Measurements from ENCODE around the gene TENM4. TPM values are rescaled to one million over a fixed set of nuclear protein-coding genes. Genes with fewer than 3 reads are reported as not detected.
A peak's percentile ranks its signal among the peaks of the same experiment; 100 is the strongest.

TENM4 gene
- polyA plus RNA-seq, 5 donors = 3.1 to 6.2 (median 3.7) TPM

DNA sequence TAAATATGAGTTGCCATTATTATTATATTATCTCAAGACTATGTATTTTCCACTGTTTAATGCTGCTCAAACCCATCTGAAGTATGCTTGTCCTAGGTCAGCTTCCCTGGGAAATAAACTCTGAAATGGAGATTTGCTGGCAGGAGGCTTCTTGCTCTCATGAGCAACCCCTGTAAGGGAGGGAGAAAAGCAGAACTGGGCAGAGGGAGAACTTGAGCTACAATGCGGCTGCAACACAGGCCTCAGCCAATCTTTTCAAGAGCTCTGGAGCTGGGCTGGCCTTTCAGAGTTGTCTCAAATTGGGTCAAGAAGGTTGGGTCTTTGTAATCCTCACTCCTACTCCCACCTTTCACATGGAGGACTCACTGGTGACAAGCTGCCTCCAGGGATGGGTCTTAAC lies 412.6 kb downstream of the TENM4 start:
- no peak for DNase-seq

DNA sequence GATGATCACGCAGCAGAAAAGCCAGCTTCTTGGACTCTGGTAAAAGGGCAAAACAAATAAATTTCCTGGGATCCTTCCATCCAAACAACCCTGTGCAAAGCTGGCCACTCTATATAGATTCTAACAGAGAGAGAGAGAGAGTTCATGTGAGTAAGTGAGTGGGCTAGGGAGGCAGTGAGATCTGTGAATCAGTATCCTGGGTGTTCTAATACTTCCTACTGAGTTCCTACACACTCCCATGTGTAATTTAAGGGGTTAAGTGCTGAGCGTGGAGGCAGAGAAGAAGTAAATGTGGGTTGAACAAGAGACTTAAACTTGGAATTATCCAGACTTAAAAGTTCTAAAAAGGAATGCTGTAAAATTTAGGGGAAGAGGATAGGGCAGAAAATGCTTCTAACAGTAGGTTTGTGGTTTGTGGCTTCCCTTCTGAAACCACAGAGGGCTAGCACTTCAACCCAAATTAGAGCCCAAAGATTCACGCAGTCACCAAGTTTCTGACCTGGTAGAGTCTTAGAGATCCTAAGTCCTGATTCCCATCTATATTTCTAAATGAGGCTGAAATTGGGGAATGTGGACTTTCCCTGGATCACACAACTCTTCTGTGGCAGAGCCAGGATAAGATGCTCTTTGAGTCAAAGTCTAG lies 413.9 kb downstream of the TENM4 start:
- no peak for DNase-seq

DNA sequence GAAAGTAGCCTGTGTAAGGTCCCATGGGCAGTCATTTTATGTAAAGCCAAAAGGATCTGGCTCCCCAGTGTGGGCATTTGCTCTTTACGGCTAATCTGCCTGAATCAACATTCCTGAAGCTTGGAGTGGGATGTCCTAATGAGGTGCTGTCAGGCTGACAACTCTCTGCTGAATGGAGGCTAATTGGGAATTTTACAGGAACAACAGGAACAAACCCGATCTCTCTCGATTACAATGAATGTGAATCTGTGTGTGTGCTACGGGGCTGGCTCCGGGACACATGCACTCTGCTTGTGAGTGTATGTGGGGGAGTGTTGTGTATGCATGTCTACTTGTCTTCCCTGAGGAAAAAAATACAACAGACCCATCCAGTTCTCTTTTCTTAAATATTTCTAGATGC lies 415.2 kb downstream of the TENM4 start:
- no peak for DNase-seq

DNA sequence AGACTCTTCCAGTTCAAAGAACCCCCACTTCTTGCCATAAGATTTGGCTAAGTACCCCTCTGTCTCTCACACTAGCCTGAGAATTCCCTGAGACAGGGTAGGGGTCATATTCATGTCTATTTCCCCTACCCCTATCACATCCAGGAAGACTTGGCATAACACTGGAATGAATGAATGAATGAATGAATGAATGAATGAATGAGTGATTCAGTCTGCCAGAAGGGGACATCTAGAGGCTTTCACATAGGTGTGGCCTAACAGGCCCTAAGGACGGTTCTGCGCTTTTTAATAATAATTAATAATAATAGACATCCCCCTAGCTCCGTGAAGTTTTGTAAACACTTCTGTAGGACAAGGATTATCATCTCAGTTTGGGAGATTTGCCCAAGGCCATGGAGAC lies 415.7 kb downstream of the TENM4 start:
- no peak for DNase-seq

DNA sequence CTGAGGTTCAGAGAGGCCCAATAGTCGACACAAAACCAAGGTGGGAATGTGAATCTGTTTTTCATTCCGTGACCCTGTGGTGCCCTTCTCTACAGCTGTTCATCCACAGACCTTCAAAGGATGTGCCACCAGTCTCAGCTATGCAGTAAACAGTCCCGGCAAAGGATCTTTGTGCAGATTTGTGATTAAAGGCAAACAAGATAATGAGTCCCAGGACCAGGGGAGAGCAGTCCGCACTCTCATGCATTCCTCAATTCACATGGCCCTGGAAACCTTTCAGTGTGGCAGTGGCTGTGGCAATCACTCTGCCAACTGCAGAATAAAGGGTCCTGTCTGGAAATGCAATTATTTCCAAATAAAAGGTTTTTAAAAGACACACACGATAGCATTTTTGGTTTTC lies 418.6 kb downstream of the TENM4 start:
- no peak for DNase-seq

DNA sequence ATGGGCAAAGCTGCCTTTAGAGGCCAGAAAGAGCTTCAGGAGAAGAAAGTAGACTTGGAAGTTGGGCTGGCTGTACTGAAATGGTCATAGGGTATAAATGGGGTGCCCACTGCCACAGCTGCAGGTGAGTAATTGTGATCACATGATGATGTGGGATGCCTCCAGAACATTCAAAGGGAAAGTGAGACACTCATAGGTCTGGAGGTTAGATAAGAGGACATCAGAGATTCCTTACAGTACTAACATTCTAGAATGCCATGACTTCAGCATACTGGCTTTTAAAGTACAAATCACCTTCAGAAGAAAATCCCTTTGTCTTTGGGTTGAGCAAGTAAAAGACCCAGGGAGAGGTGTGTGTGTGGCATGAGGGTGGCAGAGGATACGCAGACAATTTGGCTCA lies 419.2 kb downstream of the TENM4 start:
- DNase-seq = no peak

DNA sequence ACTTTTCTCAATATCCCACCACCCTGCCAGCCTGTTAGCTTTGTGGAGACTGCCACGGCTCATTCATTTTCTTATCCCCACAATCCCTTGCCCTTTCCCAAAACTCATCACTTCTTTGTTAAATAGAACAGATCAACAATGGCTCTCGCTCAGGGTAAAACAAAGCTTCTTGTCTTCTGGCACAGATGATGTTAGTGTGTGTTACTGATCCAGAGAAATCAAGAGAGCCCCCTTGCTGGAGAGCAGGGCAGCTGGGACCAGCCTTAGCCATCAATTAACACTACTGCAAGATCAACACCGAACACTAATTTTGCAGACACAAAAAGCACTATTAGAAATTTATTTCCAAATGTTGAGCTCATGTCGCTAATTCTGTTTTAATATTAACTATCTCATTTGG lies 420.9 kb downstream of the TENM4 start:
- no peak for DNase-seq

DNA sequence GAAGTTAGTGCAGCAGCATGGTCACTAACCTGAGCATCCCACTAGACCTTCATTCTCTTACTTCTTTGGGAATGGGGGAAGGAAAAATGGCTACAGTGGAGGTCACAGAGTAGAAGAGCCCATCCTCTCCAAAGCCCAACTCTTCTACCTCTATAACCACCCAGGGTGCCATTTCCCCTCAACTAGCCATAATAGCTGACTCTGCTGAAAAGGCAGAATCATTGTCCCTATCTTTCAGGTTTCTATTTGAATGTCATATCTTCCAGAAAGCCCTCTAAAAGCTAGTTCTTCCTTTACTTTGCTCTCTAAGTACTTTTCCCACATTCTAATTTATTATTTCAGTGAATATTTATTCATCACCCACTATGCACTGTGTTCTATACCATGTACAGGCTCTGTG lies 421.6 kb downstream of the TENM4 start:
- no peak for DNase-seq

DNA sequence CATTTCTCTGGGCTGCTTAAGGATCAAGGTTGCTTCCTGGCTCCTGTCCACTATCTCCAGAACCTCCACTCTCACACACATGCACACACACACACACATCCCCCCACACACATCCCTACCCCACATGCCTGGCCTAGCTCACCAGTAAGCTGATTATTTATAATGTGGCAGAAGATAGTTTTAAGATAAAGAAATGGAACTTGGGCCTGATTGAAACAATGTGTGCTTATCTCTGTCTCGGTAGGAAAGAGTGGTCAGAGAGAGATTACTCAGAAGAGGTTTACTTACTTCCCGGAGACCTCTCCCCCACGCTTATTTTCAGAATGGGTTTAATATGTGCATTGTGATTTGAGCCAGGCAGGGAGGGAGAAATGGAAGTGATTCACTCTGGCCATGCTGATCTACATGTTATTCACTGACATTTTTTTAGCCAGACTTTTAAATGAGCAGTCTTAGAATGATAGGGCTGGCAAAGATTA lies 422.4 kb downstream of the TENM4 start:
- DNase-seq = peak in 1 of 2 donors; percentile 30

DNA sequence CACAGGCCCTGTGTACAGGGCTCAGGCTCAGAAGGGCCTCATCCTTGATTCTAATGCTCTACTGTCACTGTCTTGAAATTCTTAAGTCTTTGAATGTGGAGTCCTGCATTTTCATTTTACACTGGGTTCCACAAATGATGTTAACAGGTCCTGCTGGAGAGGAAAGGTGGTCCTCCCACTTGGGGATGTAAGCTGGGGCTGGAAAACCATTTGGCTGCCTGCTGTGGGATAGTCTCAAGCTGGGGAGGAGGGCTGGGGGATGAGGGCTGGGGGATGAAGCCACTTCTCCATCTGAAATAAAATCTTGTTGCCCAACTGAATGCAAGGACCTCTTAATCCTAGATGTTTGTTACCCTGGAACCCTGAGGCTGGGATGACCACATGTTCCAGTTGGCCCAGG lies 423.0 kb downstream of the TENM4 start:
- no peak for DNase-seq

DNA sequence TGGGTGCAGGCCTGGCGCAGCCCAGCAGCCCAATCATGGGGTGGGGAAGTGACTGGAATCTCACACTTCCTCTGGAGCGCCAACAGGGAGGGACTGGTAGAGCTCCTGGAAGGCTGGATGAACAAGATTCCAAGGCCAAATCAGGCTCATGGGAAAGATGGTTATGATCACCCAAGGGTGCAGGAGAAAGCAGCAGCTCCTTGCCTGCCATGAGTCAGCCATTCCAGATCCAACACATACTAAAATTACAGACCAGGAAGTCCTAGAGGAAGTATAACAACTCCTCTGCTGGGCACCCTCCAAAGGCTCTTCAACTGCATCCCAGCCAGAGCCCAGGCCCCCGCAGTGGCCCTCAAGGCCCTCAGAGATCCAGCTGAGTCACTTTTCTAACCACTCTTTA lies 427.3 kb downstream of the TENM4 start:
- DNase-seq = no peak

DNA sequence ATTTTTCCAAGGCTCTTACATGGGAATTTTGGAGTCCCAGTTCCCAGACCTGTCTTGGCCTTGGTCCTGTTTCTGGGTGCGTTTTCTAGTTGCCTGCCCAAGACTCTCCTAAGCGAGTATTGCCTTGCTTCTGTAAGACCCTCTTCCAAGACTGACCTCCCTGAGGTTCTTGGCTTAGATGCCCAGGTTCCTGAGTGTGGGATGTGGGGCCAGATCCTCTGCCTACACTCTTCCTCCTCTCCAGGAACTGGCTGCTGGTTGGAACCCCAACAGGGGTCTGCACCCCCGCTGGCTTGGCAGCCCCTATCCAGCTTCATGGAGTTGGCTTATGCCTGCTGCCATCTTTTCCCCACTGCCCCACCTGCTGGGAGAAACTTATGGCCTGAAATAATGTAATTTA lies 429.5 kb downstream of the TENM4 start:
- no peak for DNase-seq

DNA sequence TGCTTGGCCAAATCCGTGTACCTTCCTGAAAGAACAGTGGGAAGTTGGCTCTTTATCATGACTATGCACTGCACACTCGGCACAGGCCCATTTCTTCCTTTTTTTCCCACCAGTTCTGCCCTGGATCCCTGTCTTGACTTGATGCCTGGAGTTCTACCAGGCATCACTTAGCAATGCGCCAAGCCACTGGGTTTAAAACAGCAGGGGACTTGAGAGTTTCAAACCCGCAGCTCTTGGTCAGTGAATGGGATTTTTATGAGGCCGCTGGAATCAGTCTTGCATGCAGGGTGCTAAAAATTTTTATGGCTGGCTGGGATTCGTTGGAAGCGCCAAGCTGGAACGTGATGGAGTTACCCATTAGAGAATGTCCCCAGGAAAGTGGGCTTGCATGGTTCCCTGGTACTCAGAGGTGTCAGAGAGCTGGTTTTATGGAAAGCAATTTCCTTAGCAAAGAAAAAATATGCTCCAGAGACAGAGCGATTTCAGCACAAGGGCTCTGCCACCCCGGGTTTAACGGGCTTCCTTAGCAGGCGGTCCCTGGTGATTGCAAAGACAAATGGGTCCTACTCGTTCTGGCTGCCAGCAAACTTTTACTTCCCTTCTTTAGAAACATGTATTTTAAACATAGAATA lies 432.9 kb downstream of the TENM4 start:
- no peak for DNase-seq

DNA sequence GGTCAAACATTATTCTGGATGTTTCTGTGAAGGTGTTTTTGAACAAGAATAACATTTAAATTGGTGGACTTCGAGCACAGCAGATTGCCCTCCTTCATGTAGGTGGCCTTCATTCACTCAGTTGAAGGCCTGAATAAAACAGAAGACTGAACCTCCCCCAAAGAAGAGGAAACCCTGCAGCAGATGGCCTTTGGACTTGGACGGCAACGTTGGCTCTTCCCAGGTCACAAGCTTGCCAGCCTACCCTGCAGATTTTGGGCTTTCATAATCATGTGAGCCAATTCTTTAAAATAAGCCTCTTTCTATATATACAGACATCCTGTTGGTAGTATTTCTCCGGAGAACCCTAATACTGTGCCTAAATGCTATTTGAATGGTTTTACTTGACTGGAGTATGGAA lies 434.0 kb downstream of the TENM4 start:
- no peak for DNase-seq

DNA sequence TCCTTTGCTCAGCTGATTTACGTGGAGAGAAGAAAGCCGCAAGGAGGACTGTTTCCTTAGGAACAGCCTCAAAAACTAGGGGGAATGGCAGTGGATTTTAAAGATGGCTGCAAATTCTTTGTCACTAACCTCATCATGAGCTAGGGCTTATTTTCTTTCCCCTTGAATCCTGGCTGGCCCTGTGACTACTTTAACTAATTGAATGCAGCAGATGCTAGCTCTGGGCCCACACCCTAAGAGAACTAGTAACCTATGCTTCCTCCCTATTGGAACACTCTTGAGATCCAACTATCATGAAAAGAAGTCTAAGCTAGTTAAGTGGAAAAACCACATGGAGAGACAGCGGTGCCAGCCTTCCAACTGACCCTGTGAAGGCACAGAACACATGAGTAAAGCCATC lies 444.8 kb downstream of the TENM4 start:
- no peak for DNase-seq

DNA sequence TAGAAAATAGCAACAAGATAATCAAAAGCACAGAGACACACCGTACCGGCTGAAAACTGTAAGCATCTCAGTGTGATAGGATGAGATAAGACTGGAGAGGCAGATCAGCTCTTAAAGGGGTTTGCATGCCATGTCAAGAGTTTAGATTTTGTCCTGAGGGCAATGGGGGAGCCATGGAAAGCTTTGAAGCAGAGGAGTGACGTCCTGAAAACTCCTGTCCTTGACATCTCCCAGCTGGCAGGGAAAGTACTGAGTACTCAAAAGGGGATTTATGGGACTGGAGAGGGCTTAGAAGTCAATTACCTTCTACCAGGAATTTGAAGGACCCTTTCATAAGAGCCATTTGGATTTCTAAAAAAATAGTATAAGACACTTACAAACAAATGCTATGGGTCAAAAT lies 445.7 kb downstream of the TENM4 start:
- peak; percentile 17 to 22 for DNase-seq

DNA sequence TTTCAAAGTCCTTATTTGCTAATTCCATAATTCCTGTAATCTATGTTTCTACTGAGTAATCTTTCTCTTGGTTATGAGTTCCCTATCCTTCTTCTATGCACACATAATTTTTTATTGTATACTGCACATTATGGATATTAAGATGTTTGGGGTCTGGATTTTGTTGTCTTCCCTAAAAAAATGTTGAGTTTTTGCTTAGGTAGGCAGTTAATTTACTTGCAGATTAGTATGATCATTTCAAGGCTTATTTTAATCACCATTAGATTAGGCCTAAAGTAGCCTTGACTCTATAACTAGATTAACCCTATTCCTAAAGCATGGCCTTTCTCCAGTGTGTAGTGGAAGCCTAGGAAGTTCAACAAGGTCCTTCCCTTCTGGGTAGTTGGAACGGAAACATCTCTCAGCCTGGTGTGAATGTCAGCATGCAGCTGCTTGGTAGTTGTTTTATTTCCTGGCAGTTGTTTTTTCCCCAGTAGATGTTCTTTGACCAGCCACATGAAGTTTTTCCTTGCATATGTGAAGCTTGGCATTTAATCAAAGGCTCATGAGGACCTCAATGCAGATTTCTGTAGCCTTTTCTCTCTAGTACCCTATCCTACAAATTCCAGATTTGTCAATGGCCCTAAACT lies 446.9 kb downstream of the TENM4 start:
- DNase-seq = peak; percentile 17 to 37

DNA sequence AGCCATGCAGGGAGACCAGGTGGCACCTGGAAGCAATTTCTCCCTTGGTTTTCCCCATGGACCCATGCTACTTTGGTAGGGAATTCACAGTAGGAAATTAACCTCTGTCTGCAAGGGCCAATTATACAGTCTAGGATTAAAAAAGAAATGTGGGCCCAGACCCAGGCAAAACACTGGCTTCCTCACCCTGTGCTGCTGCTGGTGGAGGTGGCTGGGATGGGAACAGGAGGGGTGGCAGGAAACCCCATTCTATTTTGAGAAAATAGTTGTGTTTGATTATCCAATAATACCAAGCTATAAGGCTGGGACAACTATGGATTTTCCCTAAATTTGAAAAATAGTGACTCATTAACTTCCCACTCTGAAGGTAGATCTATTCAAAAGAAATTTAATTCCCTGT lies 449.1 kb downstream of the TENM4 start:
- DNase-seq = no peak

DNA sequence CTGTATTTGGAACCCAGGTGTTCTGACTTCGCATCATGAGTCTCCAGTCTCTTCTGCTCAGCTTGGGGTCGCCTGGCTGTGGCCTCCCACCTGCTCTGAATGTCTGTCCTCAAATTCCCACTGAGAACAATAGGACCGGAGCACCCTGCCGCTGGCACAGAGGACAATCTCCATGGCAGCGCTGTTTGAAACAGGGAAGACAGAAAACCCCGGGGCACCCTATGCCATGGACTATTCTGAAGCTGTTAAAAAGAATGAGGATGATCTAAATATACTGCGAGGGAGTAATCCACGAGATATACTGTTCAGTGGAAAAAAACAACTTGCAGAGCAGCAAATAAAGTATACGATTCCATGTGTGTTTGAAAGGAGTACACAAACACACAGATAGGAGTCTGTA lies 450.6 kb downstream of the TENM4 start:
- no peak for DNase-seq

DNA sequence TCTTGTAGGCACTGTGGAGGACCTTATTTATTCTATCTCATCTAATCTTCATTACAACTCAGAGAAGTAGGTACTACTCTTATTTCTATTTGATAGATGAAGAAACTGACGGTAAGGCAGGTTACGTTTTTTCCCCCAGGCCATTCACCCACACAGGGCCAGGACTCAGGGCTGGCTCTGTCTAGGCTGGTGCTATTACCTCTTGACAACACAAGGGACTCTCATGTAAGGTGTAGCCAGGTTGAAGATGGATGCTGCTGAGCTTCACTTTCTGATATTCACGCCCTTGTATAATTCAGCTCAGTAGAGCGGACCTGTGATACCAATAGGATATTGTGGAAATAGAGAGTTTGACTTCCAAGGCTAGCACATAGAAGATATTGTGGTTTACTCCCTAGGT lies 453.1 kb downstream of the TENM4 start:
- DNase-seq = no peak

DNA sequence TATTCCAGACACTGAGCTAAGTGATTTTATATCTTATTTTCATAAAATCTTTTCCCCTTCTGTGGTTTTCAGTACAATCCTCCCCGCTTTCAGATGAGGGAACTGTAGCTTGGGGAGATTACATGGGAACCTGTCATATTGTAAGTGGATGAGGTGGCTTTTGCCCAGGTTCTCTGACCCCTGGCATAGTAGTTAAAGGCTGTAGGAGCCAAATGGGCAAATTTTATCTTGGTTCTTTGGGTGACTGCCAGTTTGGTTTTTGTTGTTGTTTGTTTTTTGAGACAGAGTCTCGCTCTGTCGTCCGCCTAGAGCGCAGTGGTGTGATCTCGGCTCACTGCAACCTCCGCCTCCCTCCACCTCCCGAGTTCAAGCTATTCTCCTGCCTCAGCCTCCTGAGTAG lies 454.5 kb downstream of the TENM4 start:
- no peak for DNase-seq

DNA sequence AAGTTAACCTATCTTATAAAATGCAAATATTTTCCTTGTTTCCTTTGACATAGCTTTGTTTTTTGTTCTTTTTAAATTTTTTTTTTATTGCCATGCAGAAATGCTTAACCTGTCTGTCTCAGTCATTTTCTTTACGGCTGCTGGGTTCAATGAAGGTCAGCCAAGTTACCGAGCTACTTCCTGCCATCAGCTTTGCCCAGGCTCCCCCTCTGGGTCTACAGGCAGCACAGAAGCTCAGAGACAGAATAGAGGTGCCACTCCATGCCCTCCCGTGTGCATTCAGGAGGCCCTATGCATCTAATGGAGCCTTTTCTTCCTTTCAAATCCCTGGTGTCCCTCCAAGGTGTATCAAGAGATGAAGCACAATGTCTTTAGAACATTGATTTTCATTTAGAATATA lies 455.2 kb downstream of the TENM4 start:
- DNase-seq = no peak

DNA sequence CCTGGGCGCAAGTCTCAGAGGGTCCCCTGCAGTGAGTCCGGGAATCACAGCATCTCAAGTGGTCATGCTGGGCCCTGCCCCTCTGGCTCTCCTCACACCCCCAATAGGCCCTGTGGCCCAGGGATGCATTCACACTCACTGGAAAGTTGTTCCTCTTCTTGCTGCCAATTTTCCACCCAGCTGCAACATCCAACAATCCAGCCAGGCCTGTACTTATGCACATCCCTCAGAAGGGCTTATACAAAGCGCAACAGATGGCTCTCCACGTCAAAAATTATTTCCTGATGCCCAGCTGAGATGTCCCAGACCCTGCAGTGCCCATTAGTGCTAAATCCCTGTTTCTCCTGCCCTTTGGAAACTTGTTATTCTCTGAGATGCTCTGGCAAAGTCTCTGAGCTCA lies 458.4 kb downstream of the TENM4 start:
- DNase-seq = no peak

DNA sequence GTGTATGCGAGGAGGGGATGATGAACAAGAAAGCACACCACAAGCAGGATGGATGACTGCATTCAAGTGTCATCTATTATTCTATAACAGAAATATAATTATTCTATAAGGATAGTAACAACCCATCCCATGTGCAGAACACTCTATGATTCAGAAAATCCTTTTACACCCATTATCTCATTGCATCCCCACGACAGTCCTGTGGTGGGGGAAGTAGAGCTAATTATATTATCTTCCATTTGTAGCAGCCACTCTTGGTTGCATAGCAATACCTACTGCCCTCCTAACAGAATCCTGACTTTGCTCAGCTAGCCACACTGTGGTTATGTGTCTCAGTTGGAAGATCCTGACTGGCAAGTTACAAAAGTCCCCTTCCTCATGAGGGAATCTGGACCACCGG lies 459.7 kb downstream of the TENM4 start:
- no peak for DNase-seq

All from right lung (tissue), 5 donors.